Posterior vena cava (tissue), 2 donors: ENCODE results near the gene BRIP1. TPM values are rescaled to one million over a fixed set of nuclear protein-coding genes. Genes with fewer than 3 reads are reported as not detected.

Source experiments
- DNase-seq: peaks from one replicate; pipeline ENCODE4 v3.0.0-alpha.2; 2020; ENCODE audit warnings: low spot score
- intact Hi-C, 2 donors: fragments of 100-400 bp; cut with DNase I; formaldehyde crosslinking; loops; one replicate each; pipeline versions ENCODE4 v1.14.1 to v1.14.2; 2022 to 2023
- total RNA-seq, 2 donors: library from RNA; stranded (reverse); fragmentation: NEBNext Ultra II Directional; extraction: Animal tissue kit (Norgen Biotek cat#: 25700); gene quantifications; one replicate each; pipeline ENCODE4 v1.2.1, GENCODE V29; 2021
- donor health status: DM: yes; HTN: yes; CAD: no.
- donor health status: DM: yes; HTN: yes; CAD: no.

BRIP1 gene
- total RNA-seq, 2 donors from 2014 or later = 0.43 to 0.69 TPM

DNA sequence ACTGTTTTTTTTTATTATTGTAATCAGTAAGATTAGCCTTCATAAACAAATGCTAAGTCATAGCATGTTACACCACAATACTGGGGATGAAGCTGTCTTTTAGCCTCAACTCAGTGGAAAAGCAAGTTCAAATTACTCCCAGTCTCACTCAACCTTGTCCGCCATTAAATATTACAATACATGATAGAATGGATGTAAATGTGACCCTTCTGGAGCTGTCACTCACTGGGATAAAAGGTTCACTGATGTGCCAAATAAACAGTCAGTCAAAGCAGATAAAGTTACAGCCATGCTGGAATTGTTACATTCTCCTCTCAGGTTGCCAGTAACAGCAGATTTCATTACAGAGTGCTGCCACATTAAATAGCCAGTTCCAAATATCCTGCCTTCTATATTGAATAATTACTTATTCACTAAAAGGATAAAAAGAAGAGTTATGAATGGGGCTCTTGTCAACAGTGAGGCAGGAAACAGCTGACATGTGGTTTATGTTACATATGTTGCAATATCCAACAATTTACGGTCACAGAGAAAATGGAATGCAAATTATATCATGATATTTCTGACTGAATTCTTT is 53.4 kb downstream of the BRIP1 start:
- DNase-seq = no peak

DNA sequence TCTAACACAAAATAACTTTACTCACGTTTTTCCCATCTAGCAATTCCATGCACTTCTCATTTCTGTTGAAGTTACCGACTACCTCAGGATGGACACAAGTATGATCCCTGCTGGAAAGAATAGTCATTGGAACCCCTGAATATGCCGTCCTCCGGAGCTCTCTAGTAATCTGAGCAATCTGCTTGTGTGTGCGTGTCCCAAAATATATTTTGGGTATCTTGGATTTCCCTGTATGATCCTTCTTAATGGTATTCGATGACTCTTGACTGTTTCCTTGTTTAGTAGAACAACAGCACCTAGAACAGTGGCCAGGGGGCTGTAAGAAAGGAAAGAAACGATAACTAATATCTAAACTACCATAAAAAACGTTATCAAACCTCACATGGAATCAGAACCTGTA is 54.9 kb downstream of the BRIP1 start:
- no peak for DNase-seq
- intact Hi-C loops = no loop called here

More for the DNA sequence above, 53.4 kb downstream of the BRIP1 start:
- intact Hi-C loops = no loop called here

DNA sequence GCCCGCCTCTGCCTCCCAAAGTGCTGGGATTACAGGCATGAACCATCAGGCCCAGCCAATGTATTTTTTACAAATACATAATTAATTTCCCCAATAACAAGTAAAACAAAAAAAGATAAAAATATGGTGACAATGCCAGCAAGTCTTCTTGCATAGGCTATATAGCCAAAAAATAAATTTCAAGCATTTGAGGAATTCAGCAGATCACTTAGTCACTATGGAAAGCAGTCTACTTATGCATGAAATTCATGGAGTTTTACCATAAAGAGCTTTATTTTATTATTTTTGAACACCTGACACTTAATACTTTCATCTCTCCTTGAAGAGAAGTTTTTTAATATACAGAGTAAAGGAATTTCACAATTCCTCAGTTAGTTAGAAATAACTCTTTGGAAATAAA is 56.4 kb downstream of the BRIP1 start:
- intact Hi-C loops = no loop called here
- no peak for DNase-seq

DNA sequence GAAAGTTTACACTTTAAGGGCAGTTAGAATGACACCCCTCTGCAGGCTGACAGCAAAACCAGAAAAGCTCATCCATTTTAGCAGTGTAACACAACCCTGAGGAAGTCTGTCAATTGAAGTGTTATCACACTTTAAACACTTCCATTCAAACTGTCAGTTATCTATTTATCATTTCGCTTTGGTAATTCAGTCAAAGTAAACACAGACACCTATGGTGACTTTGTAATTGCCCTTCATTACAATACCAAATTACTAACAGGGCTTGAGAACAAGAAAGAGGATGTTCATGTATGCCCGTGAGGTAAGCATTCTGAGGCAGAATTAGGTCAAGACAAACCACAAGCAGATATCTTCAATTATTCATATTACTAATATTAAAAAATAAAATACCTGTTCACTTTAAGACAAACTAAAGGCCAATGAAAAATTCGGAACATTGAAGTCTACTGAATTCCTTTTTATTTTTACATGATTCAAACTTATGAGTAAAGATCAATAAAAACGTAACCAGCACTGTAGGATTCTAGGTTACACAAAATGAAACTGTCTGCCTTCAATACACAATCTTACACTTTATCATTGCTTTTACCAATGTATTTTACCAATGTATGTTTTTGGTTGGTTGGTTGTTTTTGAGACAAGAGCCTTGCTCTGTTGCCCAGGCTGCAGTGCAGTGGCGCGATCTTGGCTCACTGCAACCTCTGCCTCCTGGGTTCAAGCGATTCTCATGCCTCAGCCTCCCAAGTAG is 57.1 kb downstream of the BRIP1 start:
- DNase-seq = no peak
- intact Hi-C loops = no loop called here

DNA sequence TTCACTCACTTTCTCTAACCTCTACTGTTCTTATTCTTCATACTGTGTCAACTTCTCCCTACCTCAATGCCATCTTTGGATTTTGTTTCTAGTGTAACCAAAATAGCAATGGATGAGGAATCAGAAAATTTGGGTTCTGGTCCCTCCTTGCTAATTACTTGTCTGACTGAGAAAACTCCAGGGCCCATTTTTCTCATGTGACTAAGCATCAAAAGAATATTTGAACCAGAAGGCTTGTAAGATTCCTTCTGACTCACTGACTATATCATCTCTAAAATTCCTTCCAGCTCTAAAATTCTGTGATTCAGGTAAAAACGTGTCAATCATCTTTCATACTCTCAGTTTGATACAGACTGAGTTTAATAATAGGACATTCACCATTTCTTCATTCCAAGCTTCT is 57.9 kb downstream of the BRIP1 start:
- intact Hi-C loops = no loop called here
- no peak for DNase-seq

DNA sequence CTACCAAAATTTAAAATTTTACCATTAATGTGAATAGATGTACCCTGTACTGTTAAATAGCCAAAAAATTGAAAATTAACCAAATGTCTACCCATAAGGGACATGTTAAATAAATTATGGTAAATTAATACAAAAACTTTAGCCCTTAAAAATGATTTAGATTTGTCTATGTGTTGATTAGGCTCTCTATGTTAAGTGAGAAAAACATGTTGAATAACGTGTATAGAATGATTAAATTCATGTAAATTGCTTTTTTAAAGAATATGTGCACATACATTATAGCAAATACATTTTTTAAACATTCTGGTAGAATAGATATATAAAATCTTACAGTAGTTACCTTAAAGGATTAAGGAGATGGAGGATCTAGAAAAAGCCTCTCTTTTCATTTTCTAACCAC is 59.5 kb downstream of the BRIP1 start:
- no peak for DNase-seq
- intact Hi-C loops = no loop called here

DNA sequence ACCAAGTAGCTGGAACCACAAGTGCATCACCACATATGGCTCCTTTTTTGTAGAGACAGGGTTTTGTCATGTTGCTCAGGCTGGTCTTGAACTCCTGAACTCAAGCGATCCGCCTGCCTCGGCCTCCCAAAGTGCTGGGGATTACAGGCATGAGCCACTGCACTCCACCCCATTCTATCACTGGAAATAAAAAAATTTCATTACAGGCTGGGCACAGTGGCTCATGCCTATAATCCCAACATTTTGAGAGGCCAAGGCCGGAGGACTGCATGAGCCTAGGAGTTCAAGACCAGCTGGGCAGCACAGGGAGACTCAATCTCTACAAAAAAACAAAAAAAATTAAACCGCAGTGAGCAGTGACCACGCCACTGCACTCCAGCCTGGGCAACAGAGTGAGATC is 60.1 kb downstream of the BRIP1 start:
- DNase-seq = no peak
- intact Hi-C loops = no loop called here

DNA sequence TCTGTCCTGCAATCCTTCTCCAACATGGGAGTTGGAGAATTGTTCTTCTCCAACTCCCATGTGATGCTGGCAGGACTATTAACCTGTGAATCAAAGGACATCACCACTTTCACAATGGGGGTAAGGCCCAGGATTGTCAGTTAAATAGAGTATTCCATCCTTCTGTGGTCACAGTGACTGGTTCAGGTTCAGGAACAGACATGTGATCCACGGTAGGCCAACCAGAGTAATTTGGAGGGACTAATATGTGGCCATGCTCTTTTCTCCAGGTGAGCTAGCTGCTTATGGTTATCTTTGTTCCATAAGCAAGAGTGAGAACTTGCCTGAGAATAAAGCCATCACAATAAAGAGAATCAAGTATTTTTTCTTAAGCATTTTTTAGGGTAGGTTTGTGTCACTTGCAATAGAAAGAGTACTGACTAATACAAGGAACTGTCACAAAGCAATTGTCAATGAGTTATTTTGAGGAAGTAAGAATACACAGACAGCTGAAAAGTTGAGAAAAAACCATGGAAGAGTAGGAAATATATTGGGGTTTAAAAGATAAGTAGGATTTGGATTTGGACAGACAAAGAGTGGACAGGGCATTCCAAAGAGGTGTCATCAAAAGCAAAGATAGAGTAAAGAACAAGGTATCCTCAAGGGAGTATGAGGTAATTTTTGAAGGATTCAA is 63.4 kb downstream of the BRIP1 start:
- intact Hi-C loops = no loop called here
- DNase-seq = no peak

DNA sequence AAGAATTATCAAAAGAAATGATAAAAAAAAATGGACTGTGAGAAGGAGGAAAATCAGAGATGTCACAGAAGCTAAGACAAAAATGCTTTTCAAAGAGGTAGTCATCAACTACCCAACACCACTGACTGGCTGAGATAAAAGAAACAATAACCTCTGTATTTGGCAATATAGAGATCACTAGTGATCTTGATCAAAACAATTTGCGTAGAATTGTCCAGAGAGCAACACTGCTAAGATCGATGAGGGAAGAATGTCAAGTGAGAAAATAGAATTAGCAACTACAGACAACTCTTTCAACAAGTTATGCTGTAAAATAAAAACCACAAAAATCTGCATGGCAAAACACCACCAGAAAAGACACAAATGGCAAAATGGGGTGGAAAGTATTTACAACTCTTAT is 66.0 kb downstream of the BRIP1 start:
- DNase-seq = no peak
- intact Hi-C loops = no loop called here

DNA sequence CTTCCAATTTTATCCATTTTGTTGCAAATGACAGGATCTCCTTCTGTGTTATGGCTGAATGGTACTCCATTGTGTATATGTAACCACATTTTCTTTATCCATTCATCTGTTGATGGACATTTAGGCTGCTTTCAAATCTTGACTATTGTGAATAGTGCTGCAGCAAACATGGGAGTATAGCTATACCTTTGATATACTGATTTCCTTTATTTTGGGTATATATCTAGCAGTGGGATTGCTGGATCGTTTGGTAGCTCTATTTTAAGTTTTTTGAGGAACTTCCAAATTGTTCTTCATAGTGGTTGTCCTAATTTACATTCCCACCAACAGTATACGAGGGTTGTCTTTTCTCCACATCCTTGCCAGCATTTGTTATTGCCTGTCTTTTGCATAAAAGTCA is 67.8 kb downstream of the BRIP1 start:
- no peak for DNase-seq
- intact Hi-C loops = no loop called here

DNA sequence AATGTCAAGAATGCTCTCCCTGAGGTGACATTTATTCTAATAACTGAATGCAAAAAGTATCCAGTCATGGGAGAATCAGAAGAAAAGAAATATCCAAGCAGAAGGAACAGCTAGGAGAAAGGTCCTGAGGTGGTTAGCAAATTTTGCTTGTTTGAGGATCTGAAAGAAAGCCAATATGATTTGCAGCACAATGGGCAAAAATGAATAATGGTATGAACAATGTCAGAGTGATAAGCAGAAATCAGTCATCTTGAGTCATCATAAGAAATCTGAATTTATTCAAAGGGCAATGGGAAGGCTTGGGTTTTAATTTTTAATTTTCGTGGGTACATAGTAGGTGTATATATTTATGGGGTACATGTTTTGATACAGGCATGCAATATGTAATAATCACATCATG is 68.5 kb downstream of the BRIP1 start:
- intact Hi-C loops = no loop called here

DNA sequence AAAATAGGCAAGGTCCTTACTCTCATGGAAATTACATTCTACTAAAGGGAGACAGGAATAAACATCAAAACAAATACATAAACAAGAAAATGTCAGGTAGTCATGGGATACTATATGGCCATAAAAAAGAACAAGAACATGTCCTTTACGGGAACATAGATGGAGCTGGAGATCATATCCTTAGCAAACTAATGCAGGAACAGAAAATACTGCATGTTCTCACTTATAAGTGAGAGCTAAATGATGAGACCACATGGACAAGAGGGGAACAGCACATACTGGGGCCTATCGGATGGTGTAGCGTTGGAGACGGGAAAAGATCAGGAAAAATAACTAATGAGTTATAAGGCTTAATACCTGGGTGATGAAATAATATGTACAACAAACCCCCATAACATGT is 69.1 kb downstream of the BRIP1 start:
- intact Hi-C loops = no loop called here
- DNase-seq = no peak

More for the DNA sequence above, 68.5 kb downstream of the BRIP1 start:
- DNase-seq = no peak

DNA sequence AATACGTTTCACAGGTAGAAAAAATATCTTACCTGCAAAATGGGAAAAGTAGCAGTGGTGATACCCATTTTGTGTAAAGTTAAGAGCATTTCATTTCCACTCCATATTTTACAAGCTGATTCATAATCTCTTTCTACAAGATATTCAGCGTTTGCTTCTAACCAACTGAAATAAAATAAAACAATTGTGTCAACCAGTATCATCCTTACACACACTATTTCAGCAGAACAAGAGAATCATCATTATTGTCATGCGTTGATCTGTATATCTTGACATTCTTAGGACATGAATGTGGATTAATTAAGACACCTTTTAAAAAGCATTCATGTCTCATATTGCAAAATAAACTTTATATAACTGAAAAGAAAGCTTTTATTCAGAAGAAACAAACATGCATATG is 69.8 kb downstream of the BRIP1 start:
- DNase-seq = no peak
- intact Hi-C loops = no loop called here

DNA sequence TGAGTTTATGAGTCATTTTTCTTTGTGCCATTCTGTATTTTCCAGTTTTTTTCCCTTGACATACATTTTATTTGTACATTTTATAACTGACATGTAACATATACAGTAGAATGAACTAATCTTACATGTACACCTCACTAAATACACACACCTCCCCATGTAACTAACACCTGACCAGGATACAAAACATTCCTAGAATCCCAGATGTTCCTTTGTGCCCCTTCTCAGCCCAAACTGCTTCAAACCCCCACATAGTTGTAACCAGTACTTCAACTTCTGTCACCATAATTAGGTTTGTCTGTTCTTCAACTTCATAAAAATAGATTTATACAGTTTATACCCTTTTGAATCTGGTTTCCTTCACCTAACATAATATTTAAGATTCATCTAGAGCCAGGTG is 73.5 kb downstream of the BRIP1 start:
- intact Hi-C loops = no loop called here
- no peak for DNase-seq

DNA sequence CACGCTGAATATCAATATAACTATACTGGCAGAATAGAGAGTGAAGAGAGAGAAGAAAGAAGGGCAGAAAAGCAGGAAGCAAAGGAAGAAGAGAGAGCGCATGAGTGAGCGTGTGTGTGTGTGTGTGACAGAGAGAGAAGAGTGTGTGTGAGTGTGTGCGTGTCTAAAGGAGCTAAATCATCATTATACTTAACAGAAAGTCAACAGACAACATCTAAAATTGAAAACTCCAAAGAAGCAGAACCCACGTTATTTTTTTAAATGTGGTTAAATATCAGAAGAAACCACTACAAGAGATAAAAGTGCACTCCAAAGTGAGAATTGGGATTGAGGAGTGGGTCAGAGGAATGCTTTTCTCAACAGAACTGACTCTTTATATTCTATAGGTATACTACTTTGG is 77.2 kb downstream of the BRIP1 start:
- intact Hi-C loops = no loop called here
- DNase-seq = no peak

DNA sequence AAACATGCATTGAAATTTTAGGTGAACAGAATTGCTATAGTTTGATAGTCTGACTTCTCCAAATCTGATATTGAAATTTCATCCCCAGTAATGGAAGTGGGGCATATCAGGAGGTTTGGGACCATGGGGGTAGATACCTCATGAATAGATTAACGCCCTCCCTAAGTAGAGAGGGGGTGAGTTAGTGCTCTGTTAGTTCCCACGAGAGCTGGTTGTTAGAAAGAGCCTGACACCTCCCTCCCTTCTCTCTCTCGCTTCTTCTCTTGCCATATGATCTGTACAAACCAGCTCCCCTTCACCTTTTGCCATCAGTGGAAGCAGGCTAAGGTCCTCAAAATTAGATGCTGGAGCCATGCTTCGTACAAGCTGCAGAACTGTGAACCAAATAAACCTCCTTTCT is 78.8 kb downstream of the BRIP1 start:
- intact Hi-C loops = no loop called here
- no peak for DNase-seq

DNA sequence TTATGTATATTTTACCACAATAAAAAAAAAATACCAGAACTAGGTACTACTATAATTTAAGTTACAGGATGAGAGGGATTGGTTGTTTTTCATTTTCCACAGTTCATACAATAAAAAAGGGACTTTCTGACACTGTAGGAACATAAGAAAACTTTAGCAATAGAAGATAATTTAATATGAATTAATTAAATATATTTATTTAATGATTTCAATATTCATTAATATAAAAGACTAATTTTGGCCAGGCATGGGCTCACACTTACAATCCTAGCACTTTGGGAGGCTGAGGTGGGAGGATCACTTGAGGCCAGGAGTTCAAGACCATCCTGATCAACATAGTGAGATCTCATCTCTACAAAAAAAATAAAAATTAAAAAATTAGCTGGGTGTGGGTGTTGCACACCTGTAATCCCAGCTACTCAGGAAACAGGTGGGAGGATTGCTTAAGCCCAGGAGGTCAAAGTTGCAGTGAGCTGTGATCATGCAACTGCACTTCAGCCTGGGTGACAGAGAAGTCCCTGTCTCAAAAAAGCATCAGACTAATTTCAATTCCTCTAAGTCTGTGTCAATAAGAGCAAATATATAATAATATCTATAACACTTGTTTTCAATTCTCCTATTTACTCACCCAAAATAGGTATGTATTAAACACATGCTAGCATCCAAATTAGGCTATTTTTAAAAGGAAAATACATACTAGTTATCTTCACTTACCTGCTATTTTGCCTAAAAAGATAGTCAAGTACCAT is 79.6 kb downstream of the BRIP1 start:
- intact Hi-C loops = no loop called here
- no peak for DNase-seq

DNA sequence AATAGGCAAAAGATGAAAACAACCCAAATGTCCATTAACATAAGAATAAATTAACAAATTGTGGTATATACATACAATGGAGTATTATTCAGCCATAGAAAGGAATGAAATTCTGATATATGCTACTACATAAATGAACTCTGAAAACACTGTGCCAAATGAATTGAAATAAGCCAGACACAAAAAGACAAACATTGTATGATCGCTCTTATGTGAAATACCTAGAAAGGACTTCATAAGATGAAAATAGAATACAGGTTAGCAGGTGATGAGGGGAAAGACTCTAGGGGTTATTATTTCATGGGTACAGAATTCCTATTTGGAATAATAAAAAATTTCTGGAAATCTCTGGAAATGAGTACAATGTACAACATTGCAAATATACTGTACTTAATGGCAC is 80.2 kb downstream of the BRIP1 start:
- intact Hi-C loops = no loop called here
- DNase-seq = no peak

DNA sequence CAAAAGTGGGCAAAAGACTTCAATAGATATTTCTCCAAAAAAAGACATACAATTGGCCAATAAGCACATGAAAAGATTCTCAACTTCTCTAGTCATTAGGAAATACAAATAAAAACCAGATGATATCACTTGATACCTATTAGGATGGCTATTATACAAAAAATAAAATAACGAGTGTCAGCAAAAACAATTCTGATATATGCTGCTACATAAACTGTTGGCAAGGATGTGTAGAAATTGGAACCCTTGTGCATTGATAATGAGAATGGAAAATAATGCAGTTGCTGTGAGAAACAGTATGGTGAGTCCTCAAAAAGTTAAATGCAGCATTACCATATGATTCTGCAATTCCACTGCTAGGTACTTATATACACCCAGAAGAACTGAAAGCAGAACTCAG is 80.6 kb downstream of the BRIP1 start:
- DNase-seq = no peak
- intact Hi-C loops = no loop called here

DNA sequence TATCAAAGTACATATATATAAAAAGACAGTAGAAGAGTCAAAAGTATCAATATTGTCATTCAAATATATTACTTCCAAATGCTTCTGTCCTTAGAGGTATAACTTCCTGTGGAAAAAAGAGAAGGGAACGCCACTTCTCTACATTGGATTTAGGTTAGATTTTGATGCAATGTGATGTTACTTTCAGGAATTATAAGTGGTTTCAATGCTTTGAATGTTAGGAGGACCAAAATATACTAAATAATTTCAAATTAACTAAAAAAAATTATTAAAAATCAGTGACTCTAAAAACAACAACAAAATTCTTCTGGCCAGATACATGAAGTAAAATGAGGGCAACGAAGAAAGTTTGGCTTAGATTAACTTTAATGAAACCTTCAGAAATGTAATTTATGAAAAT is 88.0 kb downstream of the BRIP1 start:
- intact Hi-C loops = no loop called here

More for the DNA sequence above, 88.0 kb downstream of the BRIP1 start:
- no peak for DNase-seq
